Activated CD8-positive, alpha-beta memory T cell treated with anti-CD3 and anti-CD28 coated beads, Interleukin-2, amount 10 ng/mL, durations not matched to agents 7 days and 5 days (primary cell): ENCODE results near the gene TRIM31. TPM values are rescaled to one million over a fixed set of nuclear protein-coding genes. Genes with fewer than 3 reads are reported as not detected.
A peak's percentile ranks its signal among the peaks of the same experiment; 100 is the strongest.
"Not testable (repeated sequence)": the region's sequence is repeated elsewhere in the genome, so short reads cannot be mapped to it uniquely, and the experiment has no call there.

Source experiments
- ATAC-seq: fragments of 150-1000 bp; cut with Tn5 transposase; one replicate; pipeline ENCODE4 v1.10.0; 2021; ENCODE audit warnings: moderate library complexity
- CTCF ChIA-PET: fragments of 350-600 bp; sonication (Branson Sonifier 250); formaldehyde crosslinking; loops from one replicate; lab custom pipeline; 2021; ENCODE audit warnings: antibody characterized with exemption; lab: Charles Lee
- DNase-seq: peaks from one replicate; pipeline ENCODE4 v3.0.0-alpha.2; 2020
- H3K27ac Mint-ChIP-seq: one replicate; pipeline ENCODE4 v1.8.0; 2021; ENCODE audit warnings: mild to moderate bottlenecking, mixed read lengths
- H3K27me3 Mint-ChIP-seq: one replicate; pipeline ENCODE4 v1.8.0; 2021; ENCODE audit warnings: mixed read lengths
- H3K36me3 Mint-ChIP-seq: one replicate; pipeline ENCODE4 v1.8.0; 2021; ENCODE audit warnings: mild to moderate bottlenecking, mixed read lengths
- H3K4me1 Mint-ChIP-seq: one replicate; pipeline ENCODE4 v1.8.0; 2021; ENCODE audit warnings: mixed read lengths
- H3K4me3 Mint-ChIP-seq: one replicate; pipeline ENCODE4 v1.8.0; 2021; ENCODE audit warnings: mild to moderate bottlenecking, moderate library complexity, mixed read lengths
- H3K9me3 Mint-ChIP-seq: one replicate; pipeline ENCODE4 v1.8.0; 2022; ENCODE audit warnings: low read depth, mixed read lengths
- total RNA-seq, 2 experiments: library from RNA; stranded (reverse); gene quantifications; one replicate each; pipeline ENCODE4 v1.2.3, GENCODE V29; 2021

Gene TRIM31
- total RNA-seq, 2 experiments from 2014 or later: not detected

GRCh38 chr6:30121446-30122366 is 8.8 kb upstream of the TRIM31 start:
- no peaks in the 10 kb centered on the region for H3K4me1 Mint-ChIP-seq
- CTCF ChIA-PET: interaction anchor here (1.5 to 1.8 kb wide), 2 partner anchors 10 to 19 kb away, joined by 7 to 11 read pairs; no protein-coding TSS in a partner anchor
- peaks cover 45% of the 10 kb centered on the region for H3K27me3 Mint-ChIP-seq
- H3K9me3 Mint-ChIP-seq: no peaks in the 10 kb centered on the region
- ATAC-seq (no peak), DNase-seq (no peak)
- no peak overlapping the region for H3K27ac Mint-ChIP-seq
- H3K36me3 Mint-ChIP-seq: no peaks in the 10 kb centered on the region
- H3K4me3 Mint-ChIP-seq: no peak overlapping the region

DNA sequence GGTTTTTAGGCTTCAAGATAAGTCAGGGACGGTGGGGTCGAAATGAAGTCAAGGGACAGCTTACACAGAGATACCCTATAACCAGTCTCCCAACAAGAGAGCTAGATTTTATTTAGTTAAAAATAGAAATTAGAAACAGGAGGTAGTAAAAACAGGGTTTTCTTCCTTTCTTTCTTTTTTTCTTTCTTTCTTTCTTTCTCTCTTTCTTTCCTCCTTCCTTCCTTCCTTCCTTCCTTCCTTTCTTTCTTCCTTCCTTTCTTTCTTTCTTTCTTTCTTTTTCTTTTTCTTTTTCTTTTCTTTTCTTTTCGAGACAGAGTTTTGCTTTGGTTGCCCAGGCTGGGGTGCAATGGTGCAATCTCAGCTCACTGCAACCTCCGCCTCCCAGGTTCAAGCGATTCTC is 5.8 kb upstream of the TRIM31 start:
- H3K4me3 Mint-ChIP-seq, ATAC-seq, H3K9me3 Mint-ChIP-seq, H3K4me1 Mint-ChIP-seq, H3K27ac Mint-ChIP-seq, DNase-seq, H3K36me3 Mint-ChIP-seq: not testable (repeated sequence)
- CTCF ChIA-PET: interaction anchor here (0.6 to 2.4 kb wide), 3 partner anchors 12 to 15 kb away, joined by 3 to 13 read pairs (median 6); no protein-coding TSS in a partner anchor
- peaks cover 41% of the 10 kb centered on the region for H3K27me3 Mint-ChIP-seq

DNA sequence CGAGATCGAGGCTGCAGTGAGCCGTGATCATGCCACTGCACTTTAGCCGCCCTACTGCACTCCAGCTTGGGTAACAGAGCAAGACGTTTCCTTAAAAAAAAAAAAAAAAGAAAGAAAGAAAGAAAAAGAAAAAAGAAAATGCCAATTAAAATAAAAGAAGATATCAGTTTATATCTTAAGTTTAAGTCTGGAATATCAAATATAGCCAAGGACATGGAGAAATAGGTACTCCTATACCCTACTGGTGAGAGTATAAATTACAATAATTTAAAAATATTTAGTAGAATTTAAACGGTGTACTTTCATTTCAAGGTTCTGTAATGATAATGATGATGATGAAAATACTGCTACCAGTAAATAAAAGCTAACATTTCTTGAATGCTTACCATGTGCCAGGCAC is 3.8 kb upstream of the TRIM31 start:
- Mint-ChIP-seq H3K9me3 (no peaks in the 10 kb centered on the region), H3K4me1 (peaks cover 7% of the 10 kb centered on the region), H3K27ac (no peak overlapping the region), H3K4me3 (no peak overlapping the region), H3K27me3 (peaks cover 49% of the 10 kb centered on the region), H3K36me3 (no peaks in the 10 kb centered on the region)
- no peak for ATAC-seq
- CTCF ChIA-PET: interaction anchor here (0.7 to 1.4 kb wide), 5 partner anchors 9 to 419 kb away, joined by 3 to 4 read pairs (median 3); no protein-coding TSS in a partner anchor
- no peak for DNase-seq

DNA sequence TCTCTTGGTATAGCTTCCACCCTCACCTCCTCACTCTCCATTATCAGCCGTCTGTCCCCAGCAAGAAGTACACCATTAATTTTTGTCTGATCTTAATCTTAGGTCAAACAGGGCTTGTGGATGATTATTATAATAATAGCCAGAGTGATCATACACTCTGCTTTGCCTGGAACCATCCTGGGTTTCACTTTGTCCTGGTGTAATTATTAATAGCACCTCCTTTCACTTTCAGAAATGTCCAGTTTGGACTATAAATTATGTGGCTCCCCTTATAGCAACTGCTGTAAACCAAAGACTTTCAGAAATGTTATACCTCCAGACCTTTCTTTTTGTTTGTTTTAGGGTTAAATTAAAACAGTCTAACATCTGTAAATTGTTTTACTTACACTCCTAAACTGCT is 951 bp upstream of the TRIM31 start:
- peaks cover 63% of the 10 kb centered on the region for H3K27me3 Mint-ChIP-seq
- CTCF ChIA-PET: no interaction called here
- peaks cover 7% of the 10 kb centered on the region for H3K4me1 Mint-ChIP-seq
- no peak overlapping the region for H3K4me3 Mint-ChIP-seq
- no peaks in the 10 kb centered on the region for H3K9me3 Mint-ChIP-seq
- no peak overlapping the region for H3K27ac Mint-ChIP-seq
- H3K36me3 Mint-ChIP-seq: no peaks in the 10 kb centered on the region
- no peak for ATAC-seq
- no peak for DNase-seq

GRCh38 chr6:30112402-30112994 is 392 bp downstream of the TRIM31 start:
- Mint-ChIP-seq H3K4me3 (no peak overlapping the region), H3K36me3 (no peaks in the 10 kb centered on the region), H3K27me3 (peaks cover 67% of the 10 kb centered on the region), H3K9me3 (no peaks in the 10 kb centered on the region), H3K4me1 (peaks cover 9% of the 10 kb centered on the region), H3K27ac (no peak overlapping the region)
- ATAC-seq: no peak
- DNase-seq: no peak
- CTCF ChIA-PET: interaction anchor here (0.9 to 1.9 kb wide), 4 partner anchors 10 to 19 kb away, joined by 3 to 8 read pairs (median 4); no protein-coding TSS in a partner anchor

GRCh38 chr6:30111266-30111856 is 1.5 kb downstream of the TRIM31 start:
- CTCF ChIA-PET: interaction anchor here (0.9 to 1.9 kb wide), 4 partner anchors 9 to 20 kb away, joined by 3 to 8 read pairs (median 4); no protein-coding TSS in a partner anchor
- no peaks in the 10 kb centered on the region for H3K36me3 Mint-ChIP-seq
- no peak overlapping the region for H3K27ac Mint-ChIP-seq
- H3K4me3 Mint-ChIP-seq: no peak overlapping the region
- peaks cover 67% of the 10 kb centered on the region for H3K27me3 Mint-ChIP-seq
- peaks cover 9% of the 10 kb centered on the region for H3K4me1 Mint-ChIP-seq
- DNase-seq: no peak
- no peak for ATAC-seq
- H3K9me3 Mint-ChIP-seq: no peaks in the 10 kb centered on the region

GRCh38 chr6:30104661-30105060 is 8.2 kb downstream of the TRIM31 start:
- DNase-seq (no peak), ATAC-seq (no peak)
- H3K27ac Mint-ChIP-seq: no peak overlapping the region
- no peaks in the 10 kb centered on the region for H3K36me3 Mint-ChIP-seq
- CTCF ChIA-PET: interaction anchor here (0.6 to 5.6 kb wide), 5 partner anchors 14 to 242 kb away, joined by 4 to 234 read pairs (median 5); partner anchors contain the start of genes POLR1H and TRIM40
- H3K4me1 Mint-ChIP-seq: peaks cover 36% of the 10 kb centered on the region
- no peaks in the 10 kb centered on the region for H3K9me3 Mint-ChIP-seq
- H3K27me3 Mint-ChIP-seq: peaks cover 59% of the 10 kb centered on the region
- H3K4me3 Mint-ChIP-seq: no peak overlapping the region

- H3K36me3 Mint-ChIP-seq: no peaks in the 10 kb centered on the region
- no peak overlapping the region for H3K27ac Mint-ChIP-seq
- DNase-seq (no peak), ATAC-seq (no peak)
- peaks cover 37% of the 10 kb centered on the region for H3K4me1 Mint-ChIP-seq
- H3K9me3 Mint-ChIP-seq: no peaks in the 10 kb centered on the region
- CTCF ChIA-PET: interaction anchor here (0.6 to 5.6 kb wide), 30 partner anchors 8 to 294 kb away, joined by 3 to 234 read pairs (median 6); partner anchors contain the start of genes POLR1H, PPP1R11, RNF39 and TRIM26
- H3K4me3 Mint-ChIP-seq: peak overlapping the region; percentile 62
- peaks cover 63% of the 10 kb centered on the region for H3K27me3 Mint-ChIP-seq
Observed at GRCh38 chr6:30103872-30104179, 9.1 kb downstream of the TRIM31 start.

GRCh38 chr6:30102970-30103871 is 9.7 kb downstream of the TRIM31 start:
- CTCF ChIA-PET: interaction anchor here (0.6 to 5.6 kb wide), 35 partner anchors 9 to 296 kb away, joined by 3 to 234 read pairs (median 5); partner anchors contain the start of genes POLR1H, PPP1R11, RNF39 and TRIM26
- H3K4me1 Mint-ChIP-seq: peaks cover 37% of the 10 kb centered on the region
- ATAC-seq (peak; percentile 80), DNase-seq (peak; percentile 90)
- no peaks in the 10 kb centered on the region for H3K36me3 Mint-ChIP-seq
- no peak overlapping the region for H3K27ac Mint-ChIP-seq
- H3K4me3 Mint-ChIP-seq: peak overlapping the region; percentile 62
- H3K27me3 Mint-ChIP-seq: peaks cover 65% of the 10 kb centered on the region
- no peaks in the 10 kb centered on the region for H3K9me3 Mint-ChIP-seq

DNA sequence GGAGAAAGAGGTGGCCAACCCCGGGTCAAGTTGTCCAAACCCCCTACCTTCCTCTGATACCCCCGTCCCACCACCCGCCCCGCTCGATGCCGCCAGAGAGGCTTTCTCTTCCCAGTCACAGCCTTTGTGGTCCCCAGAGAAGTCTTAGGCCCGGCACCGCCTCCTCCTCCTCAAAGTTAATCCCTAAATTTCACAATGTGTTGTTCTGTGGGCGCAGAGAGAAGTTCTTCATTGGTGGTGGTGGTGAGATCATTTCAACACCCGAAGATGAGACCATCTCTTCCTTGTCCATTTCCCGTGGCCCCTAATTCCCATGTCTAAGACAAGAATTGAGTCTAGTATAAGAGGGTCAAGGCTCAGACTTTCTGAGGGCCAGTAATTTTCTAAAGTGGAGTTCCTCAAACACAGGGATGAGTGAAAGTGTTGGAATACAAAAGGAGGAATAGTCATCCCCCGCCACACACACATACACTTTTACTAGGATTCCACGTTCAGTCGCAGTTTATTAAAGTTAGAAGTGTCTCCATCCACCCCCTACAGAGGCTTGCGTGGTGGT is 10.4 kb downstream of the TRIM31 start:
- no peaks in the 10 kb centered on the region for H3K9me3 Mint-ChIP-seq
- peak; percentile 7 for ATAC-seq
- peak overlapping the region; percentile 62 for H3K4me3 Mint-ChIP-seq
- peaks cover 2% of the 10 kb centered on the region for H3K36me3 Mint-ChIP-seq
- H3K27me3 Mint-ChIP-seq: peaks cover 65% of the 10 kb centered on the region
- CTCF ChIA-PET: interaction anchor here (0.7 to 5.6 kb wide), 34 partner anchors 8 to 297 kb away, joined by 3 to 234 read pairs (median 6); partner anchors contain the start of genes PPP1R11, RNF39, TRIM26 and TRIM40
- no peak overlapping the region for H3K27ac Mint-ChIP-seq
- no peak for DNase-seq
- H3K4me1 Mint-ChIP-seq: peaks cover 37% of the 10 kb centered on the region

- CTCF ChIA-PET: interaction anchor here (0.6 to 5.6 kb wide), 16 partner anchors 10 to 213 kb away, joined by 3 to 234 read pairs (median 6); partner anchors contain the start of genes POLR1H, PPP1R11, TRIM26 and TRIM40
- Mint-ChIP-seq H3K27me3 (peaks cover 71% of the 10 kb centered on the region), H3K27ac (no peak overlapping the region), H3K36me3 (peaks cover 2% of the 10 kb centered on the region), H3K4me3 (peak overlapping the region; percentile 60), H3K9me3 (no peaks in the 10 kb centered on the region), H3K4me1 (peaks cover 37% of the 10 kb centered on the region)
- peak; percentile 70 for DNase-seq
- peak; percentile 79 for ATAC-seq
Observed at GRCh38 chr6:30101444-30102413, 11.2 kb downstream of the TRIM31 start.
